Heart left ventricle (tissue), 13 donors: ENCODE data around the gene SMPDL3B.

ENCODE experiments used
- CTCF ChIP-seq, 12 donors: fragments of 200-600 bp; sonication (generic) in 4 of 12; IDR thresholded peaks; one replicate each; pipeline versions ENCODE4 v1.5.0 to v1.8.0; 2018 to 2022; ENCODE audit warnings: antibody characterized with exemption in 12 of 12, mild to moderate bottlenecking in 5 of 12
- POLR2A ChIP-seq, 2 donors: fragments of 450-650 bp; IDR thresholded peaks; one replicate each; pipeline ENCODE4 v1.6.1; 2017; ENCODE audit warnings: antibody characterized with exemption in 2 of 2, mild to moderate bottlenecking in 2 of 2, moderate library complexity in 2 of 2
- donor health status: ischemic (EF 13 %, LVEDD 7.1; RV severe dilation, severe dysfunction).
- donor health status: DM: no; HTN: yes; CAD: no.
- donor health status: DM: no; HTN: no; CAD: no.
- donor health status: ischemic (EF 25% LVEDD 6.9; RV normal size, moderate dysfunction).
- donor health status: ischemic (EF 25% LVEDD 5.7; RV mildly dilated, moderate dysfunction).
- donor health status: ischemic (EF 35%, LVEDD 5.7; RV mildly dilated, moderate dysfunction).
- donor health status: nonischemic (EF 11% LVEDD 7.7; RV severe dilation, severe dysfunction).
- donor health status: DM: yes; HTN: yes; CAD: no.
- donor health status: PGD.
- donor health status: ischemic (EF 29% LVEDD 5.4; RV normal size, mild dysfunction).
- donor health status: nonischemic (EF 23%, LVEDD 6.1; RV moderate dilation, normal function).

- TF ChIP-seq CTCF (IDR thresholded peaks at IDR 0.05) (no peak), POLR2A (IDR thresholded peaks at IDR 0.05) (no peak)
These were observed 921 bp downstream of the SMPDL3B start for GRCh38 chr1:27935721-27936120.
